GM23338 (cell line): ENCODE measurements around the gene KCNH8. TPM values are rescaled to one million over a fixed set of nuclear protein-coding genes. Genes with fewer than 3 reads are reported as not detected.
A peak's percentile ranks its signal among the peaks of the same experiment; 100 is the strongest.

Experiments
- ATAC-seq: fragments of 200-7000 bp; cut with Tn5 transposase; 3 replicates; pipeline ENCODE4 v1.9.1; 2020
- DNase-seq: peaks from one replicate; pipeline ENCODE4 v3.0.0-alpha.2; 2015; ENCODE audit warnings: low spot score
- H2AFZ ChIP-seq: fragments of 200-600 bp; sonication (generic); 2 replicates; pipeline ENCODE4 v1.8.0; 2016; ENCODE audit warnings: antibody characterized with exemption, mild to moderate bottlenecking, moderate library complexity
- H3F3A ChIP-seq: fragments of 200-600 bp; sonication (generic); replicated peaks from 2 replicates; pipeline ENCODE4 v1.8.0; 2017; ENCODE audit warnings: antibody characterized with exemption, mixed run types, low read depth
- H3K27ac ChIP-seq: fragments of 200-600 bp; sonication (generic); 2 replicates; pipeline ENCODE4 v1.6.1; 2016; ENCODE audit warnings: low read depth
- H3K27me3 ChIP-seq: fragments of 200-600 bp; sonication (generic); 2 replicates; pipeline ENCODE4 v1.8.0; 2016; ENCODE audit warnings: mild to moderate bottlenecking, mixed run types, moderate library complexity; ENCODE audit not compliant: insufficient read depth
- H3K36me3 ChIP-seq: fragments of 200-600 bp; sonication (generic); 2 replicates; pipeline ENCODE4 v1.8.0; 2016; ENCODE audit warnings: mild to moderate bottlenecking; ENCODE audit not compliant: insufficient read depth
- H3K4me1 ChIP-seq: fragments of 200-600 bp; sonication (generic); 2 replicates; pipeline ENCODE4 v1.8.0; 2016; ENCODE audit warnings: mild to moderate bottlenecking, moderate library complexity; ENCODE audit not compliant: insufficient read depth
- H3K4me2 ChIP-seq: fragments of 200-600 bp; sonication (generic); 2 replicates; pipeline ENCODE4 v1.7.1; 2017; ENCODE audit warnings: mixed run types
- H3K4me3 ChIP-seq: fragments of 200-600 bp; sonication (generic); 2 replicates; pipeline ENCODE4 v1.6.1; 2016; ENCODE audit warnings: mixed run types
- H3K79me2 ChIP-seq: fragments of 200-600 bp; sonication (generic); replicated peaks from 2 replicates; pipeline ENCODE4 v1.8.0; 2017; ENCODE audit warnings: mild to moderate bottlenecking; ENCODE audit not compliant: insufficient read depth
- H3K9me2 ChIP-seq: fragments of 200-600 bp; sonication (generic); 2 replicates; pipeline ENCODE4 v1.8.0; 2017; ENCODE audit not compliant: insufficient read depth
- H4K20me1 ChIP-seq: fragments of 200-600 bp; sonication (generic); replicated peaks from 2 replicates; pipeline ENCODE4 v1.8.0; 2017; ENCODE audit warnings: mild to moderate bottlenecking; ENCODE audit not compliant: insufficient read depth
- H3K27ac Mint-ChIP-seq: 2 replicates; pipeline ENCODE4 v1.8.0; 2020; ENCODE audit warnings: inconsistent platforms, mild to moderate bottlenecking, moderate library complexity, mixed read lengths
- H3K27me3 Mint-ChIP-seq: 3 replicates; pipeline ENCODE4 v1.8.0; 2022; ENCODE audit warnings: low read depth, mild to moderate bottlenecking, moderate library complexity, mixed read lengths, inconsistent platforms; ENCODE audit not compliant: insufficient read depth, poor library complexity
- H3K36me3 Mint-ChIP-seq: 3 replicates; pipeline ENCODE4 v1.8.0; 2021; ENCODE audit warnings: low read depth, mild to moderate bottlenecking, inconsistent platforms, moderate library complexity, mixed read lengths
- H3K4me1 Mint-ChIP-seq: 3 replicates; pipeline ENCODE4 v1.8.0; 2020; ENCODE audit warnings: mild to moderate bottlenecking, inconsistent platforms, mixed read lengths
- H3K4me3 Mint-ChIP-seq: 3 replicates; pipeline ENCODE4 v1.8.0; 2021; ENCODE audit warnings: moderate library complexity, mild to moderate bottlenecking, inconsistent platforms, mixed read lengths
- H3K9me3 Mint-ChIP-seq: 3 replicates; pipeline ENCODE4 v1.8.0; 2020; ENCODE audit warnings: moderate library complexity, mild to moderate bottlenecking, inconsistent platforms, mixed read lengths
- CREB1 ChIP-seq: fragments of 250-450 bp; sonication (Bioruptor Pico); IDR thresholded peaks from 2 replicates; pipeline ENCODE4 v1.5.0; 2020; ENCODE audit warnings: low read depth, mild to moderate bottlenecking, moderate library complexity
- CTCF ChIP-seq, 2 experiments: fragments of 200-600 bp in 1 of 2; sonication (generic) in 1 of 2; conservative IDR thresholded peaks; 2 replicates each; pipeline versions ENCODE4 v1.5.1 to v1.6.1; 2016 to 2017; ENCODE audit warnings: antibody characterized with exemption in 2 of 2, low read depth in 2 of 2, mild to moderate bottlenecking in 2 of 2, moderate library complexity in 1 of 2
- ETS1 ChIP-seq: IDR thresholded peaks from 2 replicates; pipeline ENCODE4 v1.6.1; 2016; ENCODE audit warnings: antibody characterized with exemption
- EZH2 ChIP-seq: fragments of 200-600 bp; sonication (generic); IDR thresholded peaks from one replicate; pipeline ENCODE4 v1.8.0; 2017; ENCODE audit warnings: antibody characterized with exemption, mild to moderate bottlenecking, low read depth; ENCODE audit not compliant: unreplicated experiment
- EZH2phosphoT487 ChIP-seq: fragments of 200-600 bp; sonication (generic); IDR thresholded peaks from one replicate; pipeline ENCODE4 v1.8.1; 2018; ENCODE audit warnings: antibody characterized with exemption; ENCODE audit not compliant: unreplicated experiment
- JUNB ChIP-seq: IDR thresholded peaks from one replicate; pipeline ENCODE4 v1.6.1; 2016; ENCODE audit warnings: antibody characterized with exemption; ENCODE audit not compliant: unreplicated experiment
- NANOG ChIP-seq: IDR thresholded peaks from 2 replicates; pipeline ENCODE4 v1.6.1; 2016; ENCODE audit warnings: antibody characterized with exemption, borderline replicate concordance
- POLR2AphosphoS5 ChIP-seq: IDR thresholded peaks from 2 replicates; pipeline ENCODE4 v1.6.1; 2016; ENCODE audit warnings: antibody characterized with exemption, low read depth
- REST ChIP-seq: IDR thresholded peaks from one replicate; pipeline ENCODE4 v1.6.1; 2018; ENCODE audit warnings: antibody characterized with exemption; ENCODE audit not compliant: unreplicated experiment
- STAT1 ChIP-seq: IDR thresholded peaks from one replicate; pipeline ENCODE4 v1.6.1; 2016; ENCODE audit warnings: antibody characterized with exemption; ENCODE audit not compliant: unreplicated experiment
- ZNF114 ChIP-seq: fragments of 250-450 bp; sonication (Bioruptor Pico); IDR thresholded peaks from 2 replicates; pipeline ENCODE4 v1.5.0; 2020; ENCODE audit warnings: mild to moderate bottlenecking, moderate library complexity
- ZNF331 ChIP-seq: fragments of 250-450 bp; sonication (Bioruptor Pico); IDR thresholded peaks from 2 replicates; pipeline ENCODE4 v1.5.0; 2020; ENCODE audit warnings: low read depth, mild to moderate bottlenecking, moderate library complexity
- ZNF462 ChIP-seq: fragments of 250-450 bp; sonication (Bioruptor Pico); IDR thresholded peaks from 2 replicates; pipeline ENCODE4 v1.5.0; 2020; ENCODE audit warnings: mild to moderate bottlenecking, moderate library complexity
- polyA plus RNA-seq: library from polyadenylated mRNA; unstranded; fragments of >200 nt; fragmentation: Nextera tagmentation; extraction: Ambion mirVana; gene quantifications from 2 replicates; pipeline ENCODE4 v1.2.1, GENCODE V29; 2016
- total RNA-seq: library from RNA; depleted of rRNA; stranded (reverse); fragments of >200 nt; shearing (Covaris generic); gene quantifications from 2 replicates; pipeline ENCODE4 v1.2.3, GENCODE V29; 2014

KCNH8 gene
- total and polyA plus RNA-seq, 2 experiments from 2014 or later = 1.3 to 3.4 TPM

- no peak overlapping the region for H3K4me3 Mint-ChIP-seq
- H3K36me3 ChIP-seq = no peaks in the 10 kb centered on the region
- no peak overlapping the region for H3K4me3 ChIP-seq
- no peaks in the 10 kb centered on the region for H3K27me3 Mint-ChIP-seq
- H3K79me2 ChIP-seq = no peaks in the 10 kb centered on the region
- ATAC-seq (no peak), DNase-seq (no peak)
- no peaks in the 10 kb centered on the region for H3K36me3 Mint-ChIP-seq
- no peak overlapping the region for H3K4me2 ChIP-seq
- no peaks in the 10 kb centered on the region for H4K20me1 ChIP-seq
- no peaks in the 10 kb centered on the region for H3K9me3 Mint-ChIP-seq
- H3K27me3 ChIP-seq = no peaks in the 10 kb centered on the region
- H3F3A ChIP-seq = no peaks in the 10 kb centered on the region
- TF ChIP-seq CREB1 (no peak), ZNF114 (CRISPR knock-in tag) (no peak), ZNF331 (no peak), EZH2 (no peak), EZH2phosphoT487 (no peak), CTCF (conservative IDR thresholded peaks at IDR 0.05; ENCODE audit: low read depth in 2 of 2) (no peak), JUNB (no peak), POLR2AphosphoS5 (no peak), REST (no peak), NANOG (no peak), STAT1 (no peak), ZNF462 (no peak), ETS1 (no peak)
- H2AFZ ChIP-seq = no peak overlapping the region
- no peaks in the 10 kb centered on the region for H3K9me2 ChIP-seq
- H3K4me1 ChIP-seq = 0 out of 2 replicates have a peak, but pooled peaks cover 3% of the 10 kb centered on the region
- H3K4me1 Mint-ChIP-seq = peaks cover 8% of the 10 kb centered on the region; the same call in 2 of the 3 replicates
- 0 out of 2 replicates have a peak overlapping the region, but pooled peaks have one; percentile 63 for H3K27ac Mint-ChIP-seq
- H3K27ac ChIP-seq = no peak overlapping the region
These were observed 284.4 kb downstream of the KCNH8 start for GRCh38 chr3:19432669-19433068.
